HG02973 (cell line): ENCODE data around the gene REC8.

Experiments
- ATAC-seq: cut with Tn5 transposase; IDR thresholded peaks from one replicate; pipeline ENCODE4 v1.9.1; 2021; ENCODE audit warnings: moderate library complexity; ENCODE audit not compliant: unreplicated experiment

The REC8 gene

GRCh38 chr14:24224618-24225071 lies 52.8 kb downstream of the REC8 start:
- no peak for ATAC-seq

- no peak for ATAC-seq
Measured at GRCh38 chr14:24226473-24226872, 54.6 kb downstream of the REC8 start.

- ATAC-seq = no peak
Measured at GRCh38 chr14:24228902-24229301, 57.0 kb downstream of the REC8 start.
